ENCODE measurements around the gene GOLGA2.

Gene GOLGA2

DNA sequence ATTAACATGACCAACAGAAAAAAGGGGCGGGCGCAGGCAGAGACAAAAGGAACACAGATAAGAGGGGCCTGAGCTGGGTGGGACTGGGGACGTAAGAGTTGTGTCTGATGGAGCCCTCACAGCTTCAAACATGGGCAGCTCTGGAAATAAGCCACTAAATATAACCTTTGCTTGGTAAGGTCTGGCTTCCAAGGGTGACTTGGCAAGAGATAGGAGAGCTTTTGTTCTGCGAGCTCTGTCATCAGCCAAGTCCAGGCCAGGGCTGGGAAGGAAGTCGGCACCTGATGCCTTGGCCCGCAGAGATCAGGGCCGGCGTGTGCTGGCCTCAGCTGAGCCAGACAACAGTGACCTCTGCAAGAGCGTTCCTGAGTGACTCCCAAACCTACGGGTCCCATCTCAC is 34.7 kb upstream of the GOLGA2 start:
- Histone ChIP-seq H3K79me2 (ENCODE audit: insufficient read depth, low read length) (no peaks in the 10 kb centered on the region), H4K20me1 (ENCODE audit: insufficient read depth, low read length, poor library complexity, severe bottlenecking) (no peaks in the 10 kb centered on the region), H3K36me3 (ENCODE audit: insufficient read depth, low read length) (peaks cover 29% of the 10 kb centered on the region; the same call in 1 of the 2 replicates), H3K9ac (ENCODE audit: low read depth, low read length, poor library complexity, severe bottlenecking) (no peak overlapping the region), H3K4me3 (ENCODE audit: low read length, poor library complexity, severe bottlenecking) (no peak overlapping the region), H3K4me2 (ENCODE audit: low read depth, low read length, poor library complexity, severe bottlenecking) (no peak overlapping the region), H3F3A (ENCODE audit: low read depth) (no peaks in the 10 kb centered on the region), H3K4me1 (ENCODE audit: insufficient read depth, low read length, poor library complexity, severe bottlenecking) (no peaks in the 10 kb centered on the region), H3K27me3 (ENCODE audit: insufficient read depth, low read length, poor library complexity, severe bottlenecking) (no peaks in the 10 kb centered on the region), H3K9me2 (replicated peaks; ENCODE audit: low read depth, low read length) (no peaks in the 10 kb centered on the region), H2AFZ (ENCODE audit: low read length) (no peak overlapping the region), H3K9me3 (ENCODE audit: insufficient read depth, low read depth, low read length) (no peaks in the 10 kb centered on the region)
- no peak for TF ChIP-seq EZH2phosphoT487 (IDR thresholded peaks at IDR 0.05; ENCODE audit: borderline replicate concordance)
- no peak for TF ChIP-seq CTCF (conservative IDR thresholded peaks at IDR 0.05; ENCODE audit: low read length)

GRCh38 chr9:128309551-128309950 is 33.7 kb upstream of the GOLGA2 start:
- Histone ChIP-seq H3F3A (ENCODE audit: low read depth) (no peaks in the 10 kb centered on the region), H3K27me3 (ENCODE audit: insufficient read depth, low read length, poor library complexity, severe bottlenecking) (no peaks in the 10 kb centered on the region), H3K79me2 (ENCODE audit: insufficient read depth, low read length) (no peaks in the 10 kb centered on the region), H2AFZ (ENCODE audit: low read length) (no peak overlapping the region), H3K4me1 (ENCODE audit: insufficient read depth, low read length, poor library complexity, severe bottlenecking) (no peaks in the 10 kb centered on the region), H3K9ac (ENCODE audit: low read depth, low read length, poor library complexity, severe bottlenecking) (no peak overlapping the region), H4K20me1 (ENCODE audit: insufficient read depth, low read length, poor library complexity, severe bottlenecking) (no peaks in the 10 kb centered on the region), H3K4me2 (ENCODE audit: low read depth, low read length, poor library complexity, severe bottlenecking) (no peak overlapping the region), H3K9me2 (replicated peaks; ENCODE audit: low read depth, low read length) (no peaks in the 10 kb centered on the region), H3K4me3 (ENCODE audit: low read length, poor library complexity, severe bottlenecking) (no peak overlapping the region), H3K9me3 (ENCODE audit: insufficient read depth, low read depth, low read length) (no peaks in the 10 kb centered on the region), H3K36me3 (ENCODE audit: insufficient read depth, low read length) (peaks cover 24% of the 10 kb centered on the region; the same call in 1 of the 2 replicates)
- TF ChIP-seq CTCF (conservative IDR thresholded peaks at IDR 0.05; ENCODE audit: low read length): no peak
- TF ChIP-seq EZH2phosphoT487 (IDR thresholded peaks at IDR 0.05; ENCODE audit: borderline replicate concordance): no peak

DNA sequence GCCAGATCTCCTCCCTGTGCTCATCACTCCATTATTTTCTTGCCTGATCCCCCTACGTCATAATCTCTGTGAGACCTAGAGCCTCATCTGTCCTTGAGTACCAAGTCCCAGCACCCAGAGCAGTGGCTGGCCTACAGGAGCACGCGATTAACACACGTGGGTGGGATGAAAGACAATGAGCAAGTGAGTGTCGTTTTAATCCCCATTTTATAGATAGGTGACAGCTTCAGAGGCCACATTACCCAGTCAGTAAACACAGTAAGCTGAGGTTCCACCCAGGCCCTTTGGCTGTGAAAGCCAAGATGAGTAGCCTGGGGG is 29.1 kb upstream of the GOLGA2 start:
- peaks cover 11% of the 10 kb centered on the region; the same call in 1 of the 2 replicates for H3K36me3 ChIP-seq (ENCODE audit: insufficient read depth, low read length)
- no peak overlapping the region for H3K4me3 ChIP-seq (ENCODE audit: low read length, poor library complexity, severe bottlenecking)
- H3K4me1 ChIP-seq (ENCODE audit: insufficient read depth, low read length, poor library complexity, severe bottlenecking): no peaks in the 10 kb centered on the region
- TF ChIP-seq EZH2phosphoT487 (IDR thresholded peaks at IDR 0.05; ENCODE audit: borderline replicate concordance): no peak
- TF ChIP-seq CTCF (conservative IDR thresholded peaks at IDR 0.05; ENCODE audit: low read length): no peak
- no peaks in the 10 kb centered on the region for H3K9me3 ChIP-seq (ENCODE audit: insufficient read depth, low read depth, low read length)
- H4K20me1 ChIP-seq (ENCODE audit: insufficient read depth, low read length, poor library complexity, severe bottlenecking): no peaks in the 10 kb centered on the region
- no peaks in the 10 kb centered on the region for H3F3A ChIP-seq (ENCODE audit: low read depth)
- no peaks in the 10 kb centered on the region for H3K79me2 ChIP-seq (ENCODE audit: insufficient read depth, low read length)
- H2AFZ ChIP-seq (ENCODE audit: low read length): no peak overlapping the region
- H3K9me2 ChIP-seq (replicated peaks; ENCODE audit: low read depth, low read length): no peaks in the 10 kb centered on the region
- no peak overlapping the region for H3K4me2 ChIP-seq (ENCODE audit: low read depth, low read length, poor library complexity, severe bottlenecking)
- H3K27me3 ChIP-seq (ENCODE audit: insufficient read depth, low read length, poor library complexity, severe bottlenecking): no peaks in the 10 kb centered on the region
- no peak overlapping the region for H3K9ac ChIP-seq (ENCODE audit: low read depth, low read length, poor library complexity, severe bottlenecking)
